Measurements from ENCODE around the gene FZD10.

The FZD10 gene

GRCh38 chr12:130118181-130118580, 44.1 kb upstream of the FZD10 start:
- H3K4me3 ChIP-seq (ENCODE audit: control insufficient read depth, low read depth, low read length), result no peak overlapping the region
- DNase-seq (ENCODE audit: low read depth), result no peak
- TF ChIP-seq CTCF (IDR thresholded peaks at IDR 0.05; ENCODE audit: control insufficient read depth, insufficient read depth, low read depth, low read length, missing control alignments), result no peak

GRCh38 chr12:130119241-130119861, 42.9 kb upstream of the FZD10 start:
- H3K4me3 ChIP-seq (ENCODE audit: control insufficient read depth, low read depth, low read length), result no peak overlapping the region
- TF ChIP-seq CTCF (IDR thresholded peaks at IDR 0.05; ENCODE audit: control insufficient read depth, insufficient read depth, low read depth, low read length, missing control alignments), result no peak
- no peak for DNase-seq (ENCODE audit: low read depth)

DNA sequence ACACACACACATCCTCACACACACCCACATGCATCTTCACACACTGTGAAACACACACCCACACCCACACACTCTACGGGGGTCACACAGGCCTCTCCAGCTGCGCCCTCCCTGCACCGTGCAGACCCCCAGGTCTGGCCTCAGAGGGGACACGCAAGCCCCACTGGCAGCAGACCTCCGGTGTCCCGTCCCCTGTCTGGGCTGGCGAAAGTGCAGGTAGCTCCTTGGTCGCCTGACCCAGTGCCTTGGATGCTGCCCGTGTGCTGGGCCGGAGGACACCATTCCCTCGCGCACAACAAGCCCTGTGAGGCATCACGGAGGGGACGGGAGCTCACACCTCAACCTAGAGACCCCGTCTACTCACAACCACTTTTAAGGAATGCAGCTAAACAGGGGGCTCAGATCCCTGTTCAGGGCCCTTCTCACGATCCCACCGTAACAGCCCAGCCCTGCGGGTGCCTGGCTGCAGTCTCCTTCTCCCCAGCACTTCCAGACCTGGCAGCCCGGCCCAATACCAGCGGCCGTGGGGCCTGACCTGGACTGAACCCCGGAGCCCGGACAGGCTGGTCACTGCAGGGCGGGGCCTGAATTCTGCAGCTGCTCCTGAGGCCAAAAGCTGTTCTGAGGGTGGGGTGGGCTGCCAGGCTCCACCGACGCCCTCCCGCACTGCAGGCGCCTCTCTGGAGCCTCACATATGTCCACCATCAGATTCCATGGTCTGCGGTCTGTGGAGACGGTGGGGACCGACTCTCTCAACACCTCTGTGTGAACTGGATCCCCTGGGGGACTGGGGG, 42.1 kb upstream of the FZD10 start:
- TF ChIP-seq CTCF (IDR thresholded peaks at IDR 0.05; ENCODE audit: control insufficient read depth, insufficient read depth, low read depth, low read length, missing control alignments), result no peak

GRCh38 chr12:130121226-130122000, 40.9 kb upstream of the FZD10 start:
- H3K4me3 ChIP-seq (ENCODE audit: control insufficient read depth, low read depth, low read length), result no peak overlapping the region
- TF ChIP-seq CTCF (IDR thresholded peaks at IDR 0.05; ENCODE audit: control insufficient read depth, insufficient read depth, low read depth, low read length, missing control alignments), result no peak
- DNase-seq (ENCODE audit: low read depth), result no peak

More for the DNA sequence above, 42.1 kb upstream of the FZD10 start:
- no peak overlapping the region for H3K4me3 ChIP-seq (ENCODE audit: control insufficient read depth, low read depth, low read length)
- no peak for DNase-seq (ENCODE audit: low read depth)

DNA sequence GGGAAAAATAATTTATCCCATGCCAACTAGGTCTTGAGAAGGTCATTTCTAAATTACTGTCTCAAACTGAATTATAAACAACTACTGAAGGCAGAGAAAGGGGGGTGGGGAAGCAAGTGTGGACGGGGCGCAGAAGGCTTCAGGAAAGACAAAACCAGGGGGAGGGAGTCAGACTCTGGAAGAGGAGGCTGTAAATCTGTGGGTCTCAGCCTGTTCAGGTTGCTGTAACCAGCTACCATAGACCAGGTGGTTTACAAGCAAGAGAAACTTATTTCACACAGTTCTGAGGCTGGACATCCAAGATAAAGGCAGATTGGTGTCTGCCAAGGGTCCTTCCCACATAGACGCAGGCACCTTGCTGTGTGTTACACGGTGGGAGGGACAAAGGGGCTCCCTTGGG, 39.9 kb upstream of the FZD10 start:
- no peak overlapping the region for H3K4me3 ChIP-seq (ENCODE audit: control insufficient read depth, low read depth, low read length)
- DNase-seq (ENCODE audit: low read depth), result no peak
- no peak for TF ChIP-seq CTCF (IDR thresholded peaks at IDR 0.05; ENCODE audit: control insufficient read depth, insufficient read depth, low read depth, low read length, missing control alignments)

DNA sequence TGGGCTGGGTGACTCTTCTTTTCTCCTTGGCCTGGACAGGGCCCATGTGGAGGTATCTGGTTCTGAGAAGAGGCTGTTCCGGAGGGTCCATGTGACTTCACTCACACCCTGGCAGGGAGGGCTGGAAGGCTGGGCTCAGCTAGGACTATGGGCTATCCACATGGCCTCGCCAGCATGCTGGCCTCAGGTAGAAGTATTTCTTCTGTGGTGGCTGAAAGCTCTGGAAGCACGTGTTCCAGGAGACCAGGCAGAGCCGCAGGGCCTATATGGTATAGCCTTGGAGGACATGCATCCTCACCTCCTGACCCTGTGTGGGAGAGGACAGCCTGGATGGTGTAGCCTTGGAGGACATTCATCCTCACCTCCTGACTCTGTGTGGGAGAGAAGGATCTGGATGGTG, 38.2 kb upstream of the FZD10 start:
- DNase-seq (ENCODE audit: low read depth), result no peak
- no peak for TF ChIP-seq CTCF (IDR thresholded peaks at IDR 0.05; ENCODE audit: control insufficient read depth, insufficient read depth, low read depth, low read length, missing control alignments)
- no peak overlapping the region for H3K4me3 ChIP-seq (ENCODE audit: control insufficient read depth, low read depth, low read length)
